H9 (cell line): ENCODE measurements around the gene CCR9. TPM values are rescaled to one million over a fixed set of nuclear protein-coding genes. Genes with fewer than 3 reads are reported as not detected.

ENCODE experiments used
- DNase-seq: peaks from one replicate; pipeline ENCODE4 v3.0.0-alpha.2; 2017
- H2AFZ ChIP-seq: one replicate; pipeline ENCODE4 v1.6.1; 2013; ENCODE audit warnings: mild to moderate bottlenecking, low read length, control low read depth, moderate library complexity
- H2AK5ac ChIP-seq: 2 replicates; pipeline ENCODE4 v1.6.1; 2013; ENCODE audit warnings: low read length, control low read depth, mixed read lengths; ENCODE audit not compliant: insufficient read length
- H2BK120ac ChIP-seq: one replicate; pipeline ENCODE4 v1.6.1; 2013; ENCODE audit warnings: low read depth, mild to moderate bottlenecking, low read length, control low read depth, inconsistent platforms; ENCODE audit not compliant: poor library complexity, severe bottlenecking
- H2BK12ac ChIP-seq: 2 replicates; pipeline ENCODE4 v1.6.1; 2013; ENCODE audit warnings: low read length, control low read depth, mixed read lengths, low read depth; ENCODE audit not compliant: insufficient read length
- H2BK15ac ChIP-seq: 2 replicates; pipeline ENCODE4 v1.6.1; 2013; ENCODE audit warnings: low read depth, low read length, control low read depth
- H2BK20ac ChIP-seq: one replicate; pipeline ENCODE4 v1.6.1; 2013; ENCODE audit warnings: low read depth, mild to moderate bottlenecking, low read length, control low read depth, inconsistent platforms; ENCODE audit not compliant: poor library complexity, severe bottlenecking
- H2BK5ac ChIP-seq: 2 replicates; pipeline ENCODE4 v1.6.1; 2013; ENCODE audit warnings: low read length, control low read depth, mixed read lengths; ENCODE audit not compliant: insufficient read length
- H3K14ac ChIP-seq: 2 replicates; pipeline ENCODE4 v1.6.1; 2013; ENCODE audit warnings: low read length, control low read depth; ENCODE audit not compliant: insufficient read depth
- H3K18ac ChIP-seq: 2 replicates; pipeline ENCODE4 v1.6.1; 2013; ENCODE audit warnings: low read depth, mild to moderate bottlenecking, mixed read lengths, low read length, control low read depth; ENCODE audit not compliant: insufficient read length
- H3K23ac ChIP-seq: 2 replicates; pipeline ENCODE4 v1.6.1; 2013; ENCODE audit warnings: low read length, control low read depth, mixed read lengths, low read depth; ENCODE audit not compliant: insufficient read length
- H3K23me2 ChIP-seq: 2 replicates; pipeline ENCODE4 v1.6.1; 2013; ENCODE audit warnings: low read depth, mild to moderate bottlenecking, mixed read lengths, low read length, control low read depth; ENCODE audit not compliant: insufficient read length, poor library complexity, severe bottlenecking
- H3K27ac ChIP-seq: 2 replicates; pipeline ENCODE4 v1.5.1; 2013; ENCODE audit warnings: low read length, control low read depth, mixed read lengths, low read depth; ENCODE audit not compliant: insufficient read length
- H3K27me3 ChIP-seq: 2 replicates; pipeline ENCODE4 v1.6.1; 2013; ENCODE audit warnings: low read length, control low read depth, inconsistent platforms; ENCODE audit not compliant: insufficient read depth
- H3K4ac ChIP-seq: 2 replicates; pipeline ENCODE4 v1.6.1; 2013; ENCODE audit warnings: low read depth, mild to moderate bottlenecking, control low read depth, inconsistent platforms, low read length, moderate library complexity
- H3K4me1 ChIP-seq: 2 replicates; pipeline ENCODE4 v1.6.1; 2013; ENCODE audit warnings: low read length, control low read depth, inconsistent platforms; ENCODE audit not compliant: insufficient read depth
- H3K4me2 ChIP-seq: 2 replicates; pipeline ENCODE4 v1.6.1; 2013; ENCODE audit warnings: low read length, control low read depth, mixed read lengths; ENCODE audit not compliant: insufficient read length, insufficient read depth
- H3K56ac ChIP-seq: 2 replicates; pipeline ENCODE4 v1.6.1; 2013; ENCODE audit warnings: low read depth, mild to moderate bottlenecking, mixed read lengths, low read length, control low read depth; ENCODE audit not compliant: insufficient read length
- H3K79me1 ChIP-seq: 2 replicates; pipeline ENCODE4 v1.6.1; 2013; ENCODE audit warnings: low read depth, mild to moderate bottlenecking, moderate library complexity, low read length, control low read depth, inconsistent platforms; ENCODE audit not compliant: insufficient read depth, poor library complexity, severe bottlenecking
- H3K79me2 ChIP-seq: 2 replicates; pipeline ENCODE4 v1.6.1; 2013; ENCODE audit warnings: low read length, control low read depth, inconsistent platforms; ENCODE audit not compliant: insufficient read depth
- H3K9ac ChIP-seq: 2 replicates; pipeline ENCODE4 v1.6.1; 2013; ENCODE audit warnings: low read length, control low read depth, mixed read lengths; ENCODE audit not compliant: insufficient read length; ENCODE audit errors: extremely low read depth
- H3K9me3 ChIP-seq: one replicate; pipeline ENCODE4 v1.6.1; 2013; ENCODE audit warnings: low read depth, low read length, inconsistent platforms; ENCODE audit not compliant: control insufficient read depth
- H3T11ph ChIP-seq: one replicate; pipeline ENCODE4 v1.6.1; 2013; ENCODE audit warnings: mild to moderate bottlenecking, low read length, control low read depth, inconsistent platforms
- H4K20me1 ChIP-seq: one replicate; pipeline ENCODE4 v1.6.1; 2013; ENCODE audit not compliant: control insufficient read depth, insufficient read length, insufficient read depth
- H4K5ac ChIP-seq: 2 replicates; pipeline ENCODE4 v1.6.1; 2013; ENCODE audit warnings: low read depth, mild to moderate bottlenecking, mixed read lengths, low read length, control low read depth; ENCODE audit not compliant: insufficient read length
- H4K8ac ChIP-seq: replicated peaks from 2 replicates; pipeline ENCODE4 v1.6.1; 2013; ENCODE audit warnings: low read length, control low read depth, mixed read lengths, low read depth; ENCODE audit not compliant: insufficient read length
- H4K91ac ChIP-seq: 2 replicates; pipeline ENCODE4 v1.6.1; 2013; ENCODE audit warnings: low read depth, mild to moderate bottlenecking, moderate library complexity, mixed read lengths, low read length, control low read depth; ENCODE audit not compliant: insufficient read length
- H3K27ac Mint-ChIP-seq, 3 experiments: 2 replicates in 2 of 3; 3 replicates in 1 of 3; pipeline ENCODE4 v1.8.0; 2020 to 2021; ENCODE audit warnings: mixed read lengths in 3 of 3, mild to moderate bottlenecking in 1 of 3, moderate library complexity in 1 of 3
- H3K27me3 Mint-ChIP-seq: 2 replicates; pipeline ENCODE4 v1.8.0; 2021; ENCODE audit warnings: low read depth, mild to moderate bottlenecking, moderate library complexity, mixed read lengths
- H3K36me3 Mint-ChIP-seq, 3 experiments: 2 replicates in 2 of 3; 3 replicates in 1 of 3; pipeline ENCODE4 v1.8.0; 2020 to 2021; ENCODE audit warnings: low read depth in 3 of 3, mixed read lengths in 3 of 3; ENCODE audit not compliant: insufficient read depth in 1 of 3
- H3K4me1 Mint-ChIP-seq, 2 experiments: 2 replicates each; pipeline ENCODE4 v1.8.0; 2020; ENCODE audit warnings: mixed read lengths in 2 of 2
- H3K4me3 Mint-ChIP-seq, 2 experiments: 2 replicates in 1 of 2; 3 replicates in 1 of 2; pipeline ENCODE4 v1.8.0; 2020 to 2021; ENCODE audit warnings: mild to moderate bottlenecking in 2 of 2, mixed read lengths in 2 of 2, moderate library complexity in 1 of 2
- H3K9me3 Mint-ChIP-seq, 2 experiments: 2 replicates in 1 of 2; 3 replicates in 1 of 2; pipeline ENCODE4 v1.8.0; 2020; ENCODE audit warnings: mild to moderate bottlenecking in 2 of 2, mixed read lengths in 2 of 2, moderate library complexity in 1 of 2
- CTCF ChIP-seq: fragments of 200-600 bp; sonication (generic); conservative IDR thresholded peaks from 3 replicates; pipeline ENCODE4 v1.8.0; 2021; ENCODE audit warnings: antibody characterized with exemption, mild to moderate bottlenecking
- WGBS: extraction: QIAGEN DNeasy Blood & Tissue Kit; methylation state at CpG from one replicate; pipeline ENCODE4 v1.1.7; 2013; ENCODE audit warnings: missing lambda C conversion rate, low lambda C conversion rate, mixed read lengths; ENCODE audit not compliant: insufficient read length; ENCODE audit errors: extremely low coverage; 5-methylcytosine and 5-hydroxymethylcytosine counted together
- total RNA-seq: library from RNA; stranded (reverse); gene quantifications from 2 replicates; pipeline ENCODE4 v1.2.1, GENCODE V29; 2021

CCR9 gene
- total RNA-seq, 1 experiment from 2014 or later, result not detected

- Mint-ChIP-seq H3K27ac (no peak overlapping the region; a peak in 2 of 7 replicates), H3K9me3 (no peaks in the 10 kb centered on the region), H3K4me1 (peaks cover 16 to 20% of the 10 kb centered on the region in 2 experiments), H3K36me3 (peaks cover 9 to 43% (median 39%) of the 10 kb centered on the region in 3 experiments; a peak in 5 of 7 replicates), H3K4me3 (no peak overlapping the region), H3K27me3 (no peaks in the 10 kb centered on the region)
- DNase-seq, result no peak
- no peak overlapping the region for H3K23ac ChIP-seq
- H3K56ac ChIP-seq, result no peak overlapping the region
- no peak overlapping the region for H4K8ac ChIP-seq
- no peaks in the 10 kb centered on the region for H3K4me1 ChIP-seq
- H3K14ac ChIP-seq, result no peak overlapping the region; the same call in 1 of the 2 replicates
- H2BK20ac ChIP-seq, result no peak overlapping the region
- no peaks in the 10 kb centered on the region for H3K27me3 ChIP-seq
- no peak overlapping the region for H2AFZ ChIP-seq
- 0 out of 3 replicates have a peak, but pooled peaks have one; percentile 11 for TF ChIP-seq CTCF
- H2BK120ac ChIP-seq, result no peak overlapping the region
- H2AK5ac ChIP-seq, result no peak overlapping the region
- no peaks in the 10 kb centered on the region for H3K79me1 ChIP-seq
- no peak overlapping the region for H3T11ph ChIP-seq
- H3K4ac ChIP-seq, result no peak overlapping the region
- H3K9ac ChIP-seq, result no peak overlapping the region
- no peak overlapping the region for H4K5ac ChIP-seq
- no peaks in the 10 kb centered on the region for H4K20me1 ChIP-seq
- no peak overlapping the region for H3K4me2 ChIP-seq
- no peaks in the 10 kb centered on the region for H3K79me2 ChIP-seq
- no peak overlapping the region; the same call in 1 of the 2 replicates for H2BK15ac ChIP-seq
- no peak overlapping the region for H2BK5ac ChIP-seq
- H3K27ac ChIP-seq, result no peak overlapping the region
- H3K23me2 ChIP-seq, result no peaks in the 10 kb centered on the region
- no peak overlapping the region for H2BK12ac ChIP-seq
- no peak overlapping the region for H4K91ac ChIP-seq
- no peaks in the 10 kb centered on the region for H3K9me3 ChIP-seq
- H3K18ac ChIP-seq, result no peak overlapping the region
- WGBS, result no CpG with 5 or more reads among the region's 8 CpGs
Observed at GRCh38 chr3:45937206-45938042, 51.1 kb downstream of the CCR9 start.
